ENCODE results near the gene KCNMA1. TPM values are rescaled to one million over a fixed set of nuclear protein-coding genes. Genes with fewer than 3 reads are reported as not detected.

The KCNMA1 gene
- total RNA-seq, 1 experiment from 2014 or later: 0.70 TPM

GRCh38 chr10:77510294-77510693 lies 127.3 kb downstream of the KCNMA1 start:
- BruUV-seq (replicated peaks): no TSS peak
- ChIA-PET POLR2A (ENCODE audit: unreplicated experiment) (no interaction called here), CTCF (no interaction called here)
- Histone ChIP-seq H4K20me1 (ENCODE audit: insufficient read depth) (no peaks in the 10 kb centered on the region), H3K9me2 (ENCODE audit: insufficient read depth) (no peaks in the 10 kb centered on the region), H3K4me1 (replicated peaks; ENCODE audit: insufficient read depth) (peaks cover 67% of the 10 kb centered on the region), H3K4me3 (no peak overlapping the region), H3K79me2 (ENCODE audit: low read depth) (no peaks in the 10 kb centered on the region; the same call in 1 of the 2 replicates), H3K27ac (no peak overlapping the region), H3K9me3 (ENCODE audit: insufficient read depth, low read depth) (no peaks in the 10 kb centered on the region), H3F3A (ENCODE audit: insufficient read depth, low read depth) (peaks cover 46% of the 10 kb centered on the region), H3K4me2 (no peak overlapping the region), H3K36me3 (ENCODE audit: low read depth) (no peaks in the 10 kb centered on the region), H3K27me3 (ENCODE audit: insufficient read depth, low read depth) (no peaks in the 10 kb centered on the region), H2AFZ (no peak overlapping the region)
- TF ChIP-seq CTCF (conservative IDR thresholded peaks at IDR 0.05) (no peak), EZH2 (IDR thresholded peaks at IDR 0.05; ENCODE audit: low read depth) (no peak)
- intact Hi-C loops (cut with micrococcal nuclease; ENCODE audit: unreplicated experiment): loop anchor here (5.0 to 10.0 kb wide), 2 partner anchors 72 to 335 kb away; no protein-coding TSS in a partner anchor
- no peak for DNase-seq

GRCh38 chr10:77509391-77509790 lies 128.2 kb downstream of the KCNMA1 start:
- no TSS peak for BruUV-seq (replicated peaks)
- Histone ChIP-seq H3K79me2 (ENCODE audit: low read depth) (no peaks in the 10 kb centered on the region; the same call in 1 of the 2 replicates), H3K36me3 (ENCODE audit: low read depth) (no peaks in the 10 kb centered on the region), H3K4me3 (no peak overlapping the region), H3K9me2 (ENCODE audit: insufficient read depth) (no peaks in the 10 kb centered on the region), H2AFZ (no peak overlapping the region), H3K27me3 (ENCODE audit: insufficient read depth, low read depth) (no peaks in the 10 kb centered on the region), H3K4me1 (replicated peaks; ENCODE audit: insufficient read depth) (peaks cover 67% of the 10 kb centered on the region), H3K4me2 (no peak overlapping the region), H3K9me3 (ENCODE audit: insufficient read depth, low read depth) (no peaks in the 10 kb centered on the region), H4K20me1 (ENCODE audit: insufficient read depth) (no peaks in the 10 kb centered on the region), H3F3A (ENCODE audit: insufficient read depth, low read depth) (peaks cover 46% of the 10 kb centered on the region), H3K27ac (no peak overlapping the region)
- intact Hi-C loops (cut with micrococcal nuclease; ENCODE audit: unreplicated experiment): loop anchor here (5.0 kb wide), 1 partner anchor 133 kb away; no protein-coding TSS in a partner anchor
- no peak for DNase-seq
- ChIA-PET POLR2A (ENCODE audit: unreplicated experiment) (no interaction called here), CTCF (no interaction called here)
- TF ChIP-seq EZH2 (IDR thresholded peaks at IDR 0.05; ENCODE audit: low read depth): no peak
- TF ChIP-seq CTCF (conservative IDR thresholded peaks at IDR 0.05): no peak

GRCh38 chr10:77507291-77507880 lies 130.2 kb downstream of the KCNMA1 start:
- intact Hi-C loops (cut with micrococcal nuclease; ENCODE audit: unreplicated experiment): loop anchor here (5.0 kb wide), 1 partner anchor 135 kb away; no protein-coding TSS in a partner anchor
- Histone ChIP-seq H2AFZ (no peak overlapping the region), H3K9me2 (ENCODE audit: insufficient read depth) (no peaks in the 10 kb centered on the region), H3K4me1 (replicated peaks; ENCODE audit: insufficient read depth) (peaks cover 64% of the 10 kb centered on the region), H4K20me1 (ENCODE audit: insufficient read depth) (no peaks in the 10 kb centered on the region), H3K79me2 (ENCODE audit: low read depth) (no peaks in the 10 kb centered on the region; the same call in 1 of the 2 replicates), H3K36me3 (ENCODE audit: low read depth) (no peaks in the 10 kb centered on the region), H3K9me3 (ENCODE audit: insufficient read depth, low read depth) (no peaks in the 10 kb centered on the region), H3K4me3 (no peak overlapping the region), H3K27ac (no peak overlapping the region), H3K4me2 (no peak overlapping the region), H3K27me3 (ENCODE audit: insufficient read depth, low read depth) (no peaks in the 10 kb centered on the region), H3F3A (ENCODE audit: insufficient read depth, low read depth) (peaks cover 41% of the 10 kb centered on the region)
- ChIA-PET POLR2A (ENCODE audit: unreplicated experiment) (no interaction called here), CTCF (no interaction called here)
- BruUV-seq (replicated peaks): no TSS peak
- DNase-seq: no peak
- no peak for TF ChIP-seq EZH2 (IDR thresholded peaks at IDR 0.05; ENCODE audit: low read depth)
- no peak for TF ChIP-seq CTCF (conservative IDR thresholded peaks at IDR 0.05)

All from PC-9 (cell line).